Measurements from ENCODE around the gene EFHD2. TPM values are rescaled to one million over a fixed set of nuclear protein-coding genes. Genes with fewer than 3 reads are reported as not detected.

EFHD2 gene
- total RNA-seq, 1 experiment from 2014 or later: 90.8 TPM

- DNase-seq (ENCODE audit: low read depth, low spot score): no peak
- no peak overlapping the region for H3K4me3 ChIP-seq (ENCODE audit: low read depth in 2 of 2, low read length in 2 of 2)
- H3K27me3 ChIP-seq (ENCODE audit: control insufficient read depth, insufficient read depth, low read length): no peaks in the 10 kb centered on the region
- no peak for ATAC-seq
- intact Hi-C loops (cut with micrococcal nuclease; ENCODE audit: unreplicated experiment): no loop called here
- H3K4me1 ChIP-seq (ENCODE audit: control insufficient read depth, insufficient read depth, low read length): no peaks in the 10 kb centered on the region
- in situ Hi-C loops (cut with HindIII; ENCODE audit: low pct_unique_long_range_greater_than_20kb, low sequenced_read_pairs): no loop called here
- no peaks in the 10 kb centered on the region for H3K9me3 ChIP-seq (ENCODE audit: control insufficient read depth, insufficient read depth, low read depth, low read length)
- CTCF ChIA-PET: no interaction called here
- no TSS peak for BruUV-seq (replicated peaks)
- POLR2A ChIA-PET: no interaction called here
- TF ChIP-seq, protein P1, sequence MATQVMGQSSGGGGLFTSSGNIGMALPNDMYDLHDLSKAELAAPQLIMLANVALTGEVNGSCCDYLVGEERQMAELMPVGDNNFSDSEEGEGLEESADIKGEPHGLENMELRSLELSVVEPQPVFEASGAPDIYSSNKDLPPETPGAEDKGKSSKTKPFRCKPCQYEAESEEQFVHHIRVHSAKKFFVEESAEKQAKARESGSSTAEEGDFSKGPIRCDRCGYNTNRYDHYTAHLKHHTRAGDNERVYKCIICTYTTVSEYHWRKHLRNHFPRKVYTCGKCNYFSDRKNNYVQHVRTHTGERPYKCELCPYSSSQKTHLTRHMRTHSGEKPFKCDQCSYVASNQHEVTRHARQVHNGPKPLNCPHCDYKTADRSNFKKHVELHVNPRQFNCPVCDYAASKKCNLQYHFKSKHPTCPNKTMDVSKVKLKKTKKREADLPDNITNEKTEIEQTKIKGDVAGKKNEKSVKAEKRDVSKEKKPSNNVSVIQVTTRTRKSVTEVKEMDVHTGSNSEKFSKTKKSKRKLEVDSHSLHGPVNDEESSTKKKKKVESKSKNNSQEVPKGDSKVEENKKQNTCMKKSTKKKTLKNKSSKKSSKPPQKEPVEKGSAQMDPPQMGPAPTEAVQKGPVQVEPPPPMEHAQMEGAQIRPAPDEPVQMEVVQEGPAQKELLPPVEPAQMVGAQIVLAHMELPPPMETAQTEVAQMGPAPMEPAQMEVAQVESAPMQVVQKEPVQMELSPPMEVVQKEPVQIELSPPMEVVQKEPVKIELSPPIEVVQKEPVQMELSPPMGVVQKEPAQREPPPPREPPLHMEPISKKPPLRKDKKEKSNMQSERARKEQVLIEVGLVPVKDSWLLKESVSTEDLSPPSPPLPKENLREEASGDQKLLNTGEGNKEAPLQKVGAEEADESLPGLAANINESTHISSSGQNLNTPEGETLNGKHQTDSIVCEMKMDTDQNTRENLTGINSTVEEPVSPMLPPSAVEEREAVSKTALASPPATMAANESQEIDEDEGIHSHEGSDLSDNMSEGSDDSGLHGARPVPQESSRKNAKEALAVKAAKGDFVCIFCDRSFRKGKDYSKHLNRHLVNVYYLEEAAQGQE (IDR thresholded peaks at IDR 0.05; ENCODE audit: insufficient read depth in 1 of 2, low read depth in 2 of 2, low read length in 1 of 2): no peak
- TF ChIP-seq POLR2AphosphoS5 (IDR thresholded peaks at IDR 0.05; ENCODE audit: low read depth, low read length): no peak
- no peak for TF ChIP-seq SIN3A (IDR thresholded peaks at IDR 0.05; ENCODE audit: borderline replicate concordance, insufficient read depth, low read depth, low read length)
- no peak for TF ChIP-seq CTCF (IDR thresholded peaks at IDR 0.05)
- no peak for TF ChIP-seq TCF7L2 (IDR thresholded peaks at IDR 0.05; ENCODE audit: low read depth, low read length)
- H3K27ac ChIP-seq (ENCODE audit: low read length): no peak overlapping the region
- H3K36me3 ChIP-seq (ENCODE audit: control insufficient read depth, insufficient read depth, low read length): no peaks in the 10 kb centered on the region
Observed at GRCh38 chr1:15455522-15455921, 45.8 kb downstream of the EFHD2 start.

DNA sequence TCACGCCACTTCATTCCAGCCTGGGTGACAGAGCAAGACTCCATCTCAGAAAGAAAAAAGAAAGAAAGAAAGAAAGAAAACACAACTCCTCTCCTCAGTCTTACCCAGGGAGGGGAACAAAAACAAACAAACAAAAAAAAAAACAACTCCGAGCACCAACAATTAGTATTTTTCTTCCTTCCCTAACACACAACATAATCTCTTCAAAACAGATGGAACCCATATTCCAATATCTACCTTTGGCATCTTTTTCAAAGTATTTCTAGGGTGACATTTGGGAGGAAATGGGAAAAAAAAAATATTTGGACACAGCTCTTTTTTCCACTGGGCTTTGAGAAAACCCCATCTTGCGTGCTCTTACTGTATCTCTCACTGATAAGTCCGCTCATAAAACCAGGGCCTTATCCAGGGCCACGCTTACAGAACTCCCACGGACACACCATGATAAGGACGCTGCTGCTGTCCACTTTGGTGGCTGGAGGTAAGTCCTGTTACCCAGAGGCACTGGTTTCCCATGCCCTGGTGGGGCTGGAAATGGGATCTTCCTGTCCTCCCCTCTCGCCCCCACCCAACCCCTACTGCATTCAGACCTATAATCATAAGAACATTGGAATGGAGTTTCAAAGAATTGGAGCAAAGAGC lies 46.7 kb downstream of the EFHD2 start, which contains the start of gene CELA2A:
TSS of gene CELA2A (plus strand) at position 420 of the 642 bp plus-strand sequence. CDS start at position 442, 22 bp downstream.
- no peaks in the 10 kb centered on the region for H3K27me3 ChIP-seq (ENCODE audit: control insufficient read depth, insufficient read depth, low read length)
- no TSS peak for BruUV-seq (replicated peaks)
- H3K4me1 ChIP-seq (ENCODE audit: control insufficient read depth, insufficient read depth, low read length): no peaks in the 10 kb centered on the region
- no peaks in the 10 kb centered on the region for H3K9me3 ChIP-seq (ENCODE audit: control insufficient read depth, insufficient read depth, low read depth, low read length)
- H3K36me3 ChIP-seq (ENCODE audit: control insufficient read depth, insufficient read depth, low read length): no peaks in the 10 kb centered on the region
- DNase-seq (ENCODE audit: low read depth, low spot score) (no peak), ATAC-seq (no peak)
- TF ChIP-seq, protein P1 (IDR thresholded peaks at IDR 0.05; ENCODE audit: insufficient read depth in 1 of 2, low read depth in 2 of 2, low read length in 1 of 2): no peak
- TF ChIP-seq POLR2AphosphoS5 (IDR thresholded peaks at IDR 0.05; ENCODE audit: low read depth, low read length) (no peak), TCF7L2 (IDR thresholded peaks at IDR 0.05; ENCODE audit: low read depth, low read length) (no peak), SIN3A (IDR thresholded peaks at IDR 0.05; ENCODE audit: borderline replicate concordance, insufficient read depth, low read depth, low read length) (no peak), CTCF (IDR thresholded peaks at IDR 0.05) (no peak)
- in situ Hi-C loops (cut with HindIII; ENCODE audit: low pct_unique_long_range_greater_than_20kb, low sequenced_read_pairs): no loop called here
- intact Hi-C loops (cut with micrococcal nuclease; ENCODE audit: unreplicated experiment): no loop called here
- CTCF ChIA-PET: interaction anchor here (0.6 kb wide), 1 partner anchor 8 kb away, joined by 10 read pairs; no protein-coding TSS in a partner anchor
- H3K27ac ChIP-seq (ENCODE audit: low read length): no peak within 1 kb of the TSS
- H3K4me3 ChIP-seq (ENCODE audit: low read depth in 2 of 2, low read length in 2 of 2): no peak within 1 kb of the TSS
- POLR2A ChIA-PET: no interaction called here
